Glomerular visceral epithelial cell (primary cell): ENCODE data around the gene PTX4.

ENCODE experiments used
- DNase-seq: peaks from one replicate; pipeline ENCODE4 v3.0.0-alpha.2; 2016; ENCODE audit errors: extremely low spot score

Gene PTX4

DNA sequence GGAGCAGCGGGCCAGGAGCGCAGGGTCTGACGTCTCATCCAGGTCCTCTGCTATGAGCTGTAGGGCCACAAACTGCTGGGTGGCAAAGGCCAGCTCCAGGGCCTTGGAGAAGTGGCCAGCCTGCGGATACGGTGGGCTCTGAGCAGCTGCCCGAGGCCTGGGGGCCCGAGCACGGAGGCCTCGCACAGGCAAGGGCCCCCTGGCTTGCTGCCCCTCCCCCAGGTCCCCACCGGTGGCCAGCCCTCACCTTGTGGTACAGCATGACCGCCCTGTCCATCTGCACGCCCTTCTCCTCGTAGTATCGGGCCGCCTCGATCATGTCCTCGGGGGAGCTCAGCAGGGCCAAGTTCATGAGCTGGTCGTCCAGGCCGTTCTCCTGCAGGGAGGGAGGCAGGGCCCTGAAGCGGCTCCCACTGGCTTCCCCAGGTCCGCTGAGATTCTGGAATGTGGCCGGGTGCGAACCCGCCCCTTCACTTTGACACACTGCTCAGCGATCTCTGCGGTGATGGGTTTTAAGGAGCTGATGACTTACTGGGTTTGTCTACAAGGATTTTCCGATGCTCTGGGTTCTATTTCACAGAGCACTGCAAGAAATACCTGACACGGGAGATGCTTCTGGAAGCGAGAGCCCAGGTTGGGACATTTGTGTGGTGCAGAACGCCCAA, 35.0 kb upstream of the PTX4 start:
- no peak for DNase-seq

DNA sequence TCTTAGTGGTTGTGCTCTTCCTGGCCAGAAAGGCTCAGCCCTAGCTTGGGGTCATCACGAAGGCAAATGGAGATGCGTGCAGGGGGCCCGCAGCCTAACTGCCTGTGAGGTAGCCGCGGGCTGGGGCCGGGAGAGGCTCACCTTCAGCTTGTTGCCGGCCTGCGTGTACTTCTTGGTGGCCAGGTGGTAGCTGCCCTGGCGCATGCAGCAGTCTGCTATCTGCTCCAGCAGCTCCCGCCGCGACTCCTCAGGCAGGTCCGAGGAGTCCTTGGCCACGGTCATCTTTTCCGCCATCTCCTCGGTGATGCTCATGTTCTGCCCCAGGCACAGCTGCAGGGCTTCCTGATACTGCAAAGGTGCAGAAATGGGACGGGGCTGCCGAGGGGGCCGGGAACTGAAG, 31.7 kb upstream of the PTX4 start:
- DNase-seq: no peak

DNA sequence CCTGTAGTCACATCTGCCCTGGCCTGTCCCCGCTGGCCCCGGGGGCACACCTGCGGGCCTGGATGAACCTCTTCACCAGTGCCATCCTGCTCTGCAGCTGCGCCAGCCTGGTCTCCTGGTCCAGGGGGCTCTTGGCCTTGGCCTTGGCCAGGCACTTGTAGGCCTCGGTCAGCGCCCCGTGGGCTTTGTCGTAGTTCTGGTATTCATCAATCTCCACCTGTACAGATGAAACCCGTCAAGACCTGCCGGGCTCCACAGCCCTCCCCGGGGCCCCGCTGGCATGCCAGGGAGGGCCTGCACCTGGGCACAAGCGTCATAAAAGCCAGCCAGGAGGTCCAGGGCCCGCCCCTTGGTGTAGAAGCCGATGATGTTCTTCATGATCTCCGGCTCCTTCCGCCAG, 31.1 kb upstream of the PTX4 start:
- no peak for DNase-seq

DNA sequence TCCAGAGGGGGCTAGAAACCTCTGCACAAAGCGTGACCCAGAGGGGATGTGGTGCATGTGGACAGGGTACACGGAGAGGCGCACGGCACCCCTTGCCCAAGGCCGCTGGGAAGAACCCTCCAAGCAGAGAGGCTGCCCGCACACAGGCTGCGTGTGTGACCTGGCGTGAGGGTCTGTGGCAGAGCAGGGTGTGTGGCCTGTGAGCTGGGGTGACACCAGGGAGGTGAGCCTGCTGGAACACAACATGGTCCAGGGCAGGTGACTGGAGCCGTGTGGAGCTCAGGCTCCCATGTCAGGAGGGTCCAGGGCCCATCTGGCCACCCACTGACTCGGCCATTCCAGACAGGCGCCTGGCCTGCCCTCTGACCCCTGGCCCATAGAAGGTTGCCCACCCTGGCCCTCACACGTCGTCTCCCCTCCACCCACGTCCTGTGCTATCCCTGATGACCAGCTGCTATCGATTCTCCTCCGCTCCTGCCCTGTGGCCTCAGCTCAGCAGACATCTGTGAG, 29.9 kb upstream of the PTX4 start:
- DNase-seq: no peak

- no peak for DNase-seq
Measured at GRCh38 chr16:1514507-1514906, 25.8 kb upstream of the PTX4 start.

- DNase-seq: no peak
Measured at GRCh38 chr16:1512774-1513173, 24.0 kb upstream of the PTX4 start.

GRCh38 chr16:1511662-1512569, 23.2 kb upstream of the PTX4 start:
- DNase-seq: no peak

GRCh38 chr16:1510941-1511351, 22.2 kb upstream of the PTX4 start:
- DNase-seq: no peak

- DNase-seq: no peak
Measured at GRCh38 chr16:1510272-1510671, 21.5 kb upstream of the PTX4 start.

- no peak for DNase-seq
Measured at GRCh38 chr16:1509307-1510221, 20.8 kb upstream of the PTX4 start.

GRCh38 chr16:1508494-1509187, 19.9 kb upstream of the PTX4 start:
- DNase-seq: no peak

DNA sequence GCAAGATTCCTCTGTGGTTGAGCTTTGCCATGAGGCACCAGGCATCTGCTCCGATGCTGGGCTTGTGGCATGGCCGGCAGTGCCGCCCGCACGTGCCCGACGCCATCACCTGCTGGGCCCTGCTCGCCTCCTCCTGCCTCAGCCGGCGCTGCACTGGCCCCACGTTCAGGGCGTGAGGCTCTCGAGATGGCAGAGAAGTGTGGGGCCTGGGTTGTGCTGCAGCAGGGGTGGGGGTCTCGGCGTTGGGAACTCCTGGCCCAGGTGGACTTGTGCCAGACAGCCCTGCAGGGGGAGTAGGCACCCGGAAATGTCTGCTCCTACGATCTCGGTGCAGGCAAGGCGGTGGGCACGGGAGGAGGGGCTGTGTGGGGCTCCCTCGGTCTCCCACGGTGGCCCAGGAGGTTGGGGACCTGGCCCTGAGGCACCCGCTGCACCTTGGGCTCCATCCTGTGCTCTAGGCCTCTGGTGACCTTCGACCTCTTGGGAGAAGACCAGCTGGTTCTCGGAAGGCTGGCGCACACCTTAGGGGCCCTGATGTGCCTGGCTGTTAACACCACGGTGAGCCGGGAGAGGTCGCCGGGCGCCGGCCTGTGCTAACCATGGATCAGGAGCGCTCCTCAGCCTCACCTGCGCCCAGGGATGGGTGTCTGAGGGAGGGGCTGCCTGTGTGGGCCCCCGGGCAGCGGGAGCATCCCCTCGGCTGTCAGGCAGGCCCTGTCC, 17.9 kb upstream of the PTX4 start:
- no peak for DNase-seq

DNA sequence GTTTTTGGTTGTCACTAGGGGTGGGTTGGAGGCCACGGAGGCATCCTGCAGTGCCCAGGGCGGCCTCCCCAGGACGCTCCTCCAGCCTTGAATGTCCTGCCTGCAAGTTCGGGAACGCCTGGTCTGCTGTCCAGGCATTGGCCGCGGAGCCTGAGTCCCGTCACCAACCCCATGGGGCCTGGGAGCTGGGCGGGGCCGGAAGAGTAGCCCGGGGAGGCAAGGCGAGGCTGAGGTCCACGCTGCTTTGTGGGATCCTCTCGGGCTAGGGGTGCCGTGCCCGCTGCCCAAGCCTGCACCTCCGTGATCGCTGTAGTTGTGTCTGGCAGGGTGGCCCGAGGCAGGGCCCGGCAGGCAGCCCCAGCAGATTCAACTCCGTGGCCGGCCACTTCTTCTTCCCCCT, 17.2 kb upstream of the PTX4 start:
- no peak for DNase-seq

- DNase-seq: no peak
Measured at GRCh38 chr16:1505073-1505844, 16.5 kb upstream of the PTX4 start.

DNA sequence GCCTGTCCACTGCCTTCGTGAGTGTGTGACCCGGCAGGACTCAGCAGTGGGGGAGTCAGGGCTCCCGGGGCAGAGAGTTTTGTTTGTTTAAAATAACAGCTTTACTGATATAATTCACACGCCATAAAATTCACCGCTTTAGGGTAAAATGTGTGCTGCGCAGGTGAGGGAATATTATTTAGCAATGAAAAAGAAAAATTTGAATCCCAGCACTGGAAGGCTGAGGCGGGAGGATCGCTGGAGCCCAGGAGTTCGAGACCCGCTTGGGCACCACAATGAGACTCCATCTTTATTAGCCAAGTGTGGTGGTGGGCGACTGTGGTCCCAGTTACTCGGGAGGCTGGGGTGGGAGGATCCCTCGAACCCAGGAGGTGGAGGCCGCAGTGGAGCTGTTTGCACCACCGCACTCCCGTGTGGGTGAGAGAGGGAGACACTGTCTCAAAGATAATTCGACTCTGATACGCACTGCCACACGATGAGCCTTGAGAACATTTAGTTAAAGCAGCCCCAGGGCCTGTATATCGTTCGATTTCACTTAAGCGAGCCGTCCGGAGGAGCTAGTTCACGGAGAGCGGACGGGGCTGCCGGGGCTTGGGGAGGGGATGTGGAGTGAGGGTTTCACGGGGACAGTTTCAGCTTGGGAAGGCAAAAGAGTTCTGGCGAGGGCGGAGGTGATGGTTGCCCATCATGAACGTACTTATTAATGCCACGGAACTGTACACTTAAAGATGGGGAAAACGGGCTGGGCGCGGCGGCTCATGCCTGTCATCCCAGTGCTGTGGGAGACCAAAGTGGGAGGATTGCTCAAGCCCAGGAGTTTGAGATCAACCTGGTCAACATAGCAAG, 14.6 kb upstream of the PTX4 start:
- no peak for DNase-seq

DNA sequence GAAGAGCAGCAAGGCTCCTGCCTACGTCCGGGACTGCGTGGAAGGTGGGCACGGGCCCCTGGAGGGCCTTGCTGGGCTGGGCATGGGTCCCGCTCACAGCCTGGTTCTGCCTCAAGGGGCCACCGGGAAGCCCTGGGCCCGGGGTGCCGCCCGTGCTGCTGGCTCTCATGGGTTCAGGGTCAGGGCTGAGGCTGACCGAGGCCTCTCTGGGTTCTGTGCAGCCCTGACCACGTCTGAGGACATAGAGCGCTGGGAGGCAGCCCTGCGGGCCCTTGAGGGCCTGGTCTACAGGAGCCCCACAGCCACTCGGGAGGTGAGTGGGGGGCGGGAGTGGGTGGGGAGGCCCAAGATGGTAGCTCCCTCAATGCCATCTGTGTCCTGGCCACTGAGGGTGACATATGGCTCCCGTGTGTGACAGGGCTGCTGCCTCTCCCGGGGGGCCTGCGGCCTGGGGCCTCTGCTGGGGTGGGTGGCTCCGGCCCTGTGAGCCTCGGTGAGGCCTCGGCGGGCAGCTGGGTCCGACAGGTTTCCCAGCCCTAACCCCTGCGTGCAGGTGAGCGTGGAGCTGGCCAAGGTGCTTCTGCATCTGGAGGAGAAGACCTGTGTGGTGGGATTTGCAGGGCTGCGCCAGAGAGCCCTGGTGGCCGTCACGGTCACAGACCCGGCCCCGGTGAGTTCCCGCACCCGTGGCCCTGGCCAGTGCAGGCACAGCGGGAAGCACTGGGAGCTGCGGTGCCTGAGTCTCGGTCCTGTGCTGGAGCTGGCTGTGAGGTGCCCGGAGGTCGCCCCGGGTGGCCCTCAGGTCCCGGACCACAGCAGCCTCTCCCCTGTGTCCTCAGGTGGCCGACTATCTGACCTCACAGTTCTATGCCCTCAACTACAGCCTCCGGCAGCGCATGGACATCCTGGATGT, 13.6 kb upstream of the PTX4 start:
- DNase-seq: no peak

DNA sequence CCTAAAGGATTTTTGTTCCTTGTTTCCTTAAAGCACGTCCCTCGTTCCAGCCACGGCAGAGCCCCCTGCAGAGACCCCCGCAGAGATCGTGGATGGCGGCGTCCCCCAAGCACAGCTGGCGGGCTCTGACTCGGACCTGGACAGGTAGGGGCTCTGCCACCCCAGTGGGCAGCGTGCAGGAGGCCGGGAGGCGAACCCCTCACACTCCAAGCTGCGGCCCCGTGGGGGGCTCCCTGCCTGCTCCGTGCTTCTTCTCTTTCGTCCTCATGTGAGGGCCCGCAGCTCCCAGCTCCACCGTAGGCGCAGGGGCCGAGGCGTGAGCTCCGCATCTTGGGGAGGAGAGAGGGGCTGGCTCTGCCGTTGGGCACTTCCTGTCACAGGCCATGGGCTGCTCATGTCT, 12.9 kb upstream of the PTX4 start:
- no peak for DNase-seq
